ENCODE data around the gene LPAR1. TPM values are rescaled to one million over a fixed set of nuclear protein-coding genes. Genes with fewer than 3 reads are reported as not detected.

LPAR1 gene
- polyA plus RNA-seq, 1 experiment = 581 TPM

DNA sequence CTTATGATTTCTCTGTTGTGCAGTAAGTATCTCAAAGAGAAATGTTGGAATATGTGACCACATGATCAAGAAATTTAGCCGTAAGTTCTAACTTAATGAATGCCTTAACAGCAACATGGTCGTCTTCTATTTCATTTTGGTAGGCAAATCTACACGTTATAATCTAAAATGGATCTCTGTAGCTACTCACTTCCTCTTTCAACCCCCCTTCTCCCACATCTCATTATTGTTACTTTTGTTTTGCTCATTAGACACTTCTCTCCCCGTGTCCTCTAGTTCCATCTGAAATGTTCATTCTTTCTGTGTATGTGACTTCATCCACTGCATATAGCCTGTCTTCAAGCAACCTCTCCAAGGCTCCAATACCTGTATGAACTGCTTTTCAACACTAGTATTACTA, 27.1 kb upstream of the LPAR1 start:
- Histone ChIP-seq H3K9me3 (ENCODE audit: control insufficient read depth, insufficient read depth, low read length) (no peaks in the 10 kb centered on the region), H3K4me3 (ENCODE audit: low read depth, low read length) (no peak overlapping the region), H3K27ac (ENCODE audit: low read depth, low read length) (no peak overlapping the region), H3K27me3 (ENCODE audit: control insufficient read depth, insufficient read depth, low read length) (no peaks in the 10 kb centered on the region)
- TF ChIP-seq, protein P1, sequence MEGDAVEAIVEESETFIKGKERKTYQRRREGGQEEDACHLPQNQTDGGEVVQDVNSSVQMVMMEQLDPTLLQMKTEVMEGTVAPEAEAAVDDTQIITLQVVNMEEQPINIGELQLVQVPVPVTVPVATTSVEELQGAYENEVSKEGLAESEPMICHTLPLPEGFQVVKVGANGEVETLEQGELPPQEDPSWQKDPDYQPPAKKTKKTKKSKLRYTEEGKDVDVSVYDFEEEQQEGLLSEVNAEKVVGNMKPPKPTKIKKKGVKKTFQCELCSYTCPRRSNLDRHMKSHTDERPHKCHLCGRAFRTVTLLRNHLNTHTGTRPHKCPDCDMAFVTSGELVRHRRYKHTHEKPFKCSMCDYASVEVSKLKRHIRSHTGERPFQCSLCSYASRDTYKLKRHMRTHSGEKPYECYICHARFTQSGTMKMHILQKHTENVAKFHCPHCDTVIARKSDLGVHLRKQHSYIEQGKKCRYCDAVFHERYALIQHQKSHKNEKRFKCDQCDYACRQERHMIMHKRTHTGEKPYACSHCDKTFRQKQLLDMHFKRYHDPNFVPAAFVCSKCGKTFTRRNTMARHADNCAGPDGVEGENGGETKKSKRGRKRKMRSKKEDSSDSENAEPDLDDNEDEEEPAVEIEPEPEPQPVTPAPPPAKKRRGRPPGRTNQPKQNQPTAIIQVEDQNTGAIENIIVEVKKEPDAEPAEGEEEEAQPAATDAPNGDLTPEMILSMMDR (IDR thresholded peaks at IDR 0.05; ENCODE audit: low read depth, low read length) = no peak
- CTCF ChIA-PET = no interaction called here
- no peak for DNase-seq (ENCODE audit: low read depth, low spot score)
- POLR2A ChIA-PET = no interaction called here

DNA sequence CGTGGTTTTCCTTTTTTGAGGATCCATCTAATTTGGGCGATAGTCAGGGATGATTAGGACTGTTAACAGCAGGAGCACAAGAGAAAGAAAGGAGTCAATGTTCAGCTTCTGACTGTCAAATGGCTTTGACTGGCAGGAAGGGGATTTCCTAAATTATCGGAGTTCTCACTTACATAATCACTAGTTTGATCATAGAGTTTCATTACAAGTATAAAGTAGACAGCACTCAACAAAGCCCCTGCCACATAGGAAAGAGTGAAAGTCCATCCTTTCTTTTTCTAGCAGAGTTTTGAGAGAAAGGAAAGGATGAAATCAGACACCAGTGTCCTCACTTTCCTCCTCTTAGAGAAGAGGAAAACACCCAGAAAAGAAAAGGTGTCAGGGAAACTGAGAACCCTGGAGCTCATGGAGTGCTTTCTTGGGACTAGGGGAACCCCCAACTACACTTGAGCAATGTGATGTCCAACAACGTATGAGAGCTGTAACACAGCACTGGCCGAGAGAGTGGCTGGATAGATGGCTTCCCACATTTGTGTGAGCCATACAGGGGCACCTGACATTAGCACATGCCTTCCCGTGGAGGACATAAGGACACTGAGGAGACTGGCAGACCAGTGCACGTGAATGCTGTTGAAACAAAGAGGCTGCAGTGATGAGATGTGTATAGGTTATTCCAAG, 26.0 kb upstream of the LPAR1 start:
- no peak overlapping the region for H3K4me3 ChIP-seq (ENCODE audit: low read depth, low read length)
- H3K27me3 ChIP-seq (ENCODE audit: control insufficient read depth, insufficient read depth, low read length) = no peaks in the 10 kb centered on the region
- POLR2A ChIA-PET = no interaction called here
- H3K9me3 ChIP-seq (ENCODE audit: control insufficient read depth, insufficient read depth, low read length) = no peaks in the 10 kb centered on the region
- TF ChIP-seq, protein P1 (IDR thresholded peaks at IDR 0.05; ENCODE audit: low read depth, low read length) = no peak
- DNase-seq (ENCODE audit: low read depth, low spot score) = no peak
- CTCF ChIA-PET = no interaction called here
- no peak overlapping the region for H3K27ac ChIP-seq (ENCODE audit: low read depth, low read length)

DNA sequence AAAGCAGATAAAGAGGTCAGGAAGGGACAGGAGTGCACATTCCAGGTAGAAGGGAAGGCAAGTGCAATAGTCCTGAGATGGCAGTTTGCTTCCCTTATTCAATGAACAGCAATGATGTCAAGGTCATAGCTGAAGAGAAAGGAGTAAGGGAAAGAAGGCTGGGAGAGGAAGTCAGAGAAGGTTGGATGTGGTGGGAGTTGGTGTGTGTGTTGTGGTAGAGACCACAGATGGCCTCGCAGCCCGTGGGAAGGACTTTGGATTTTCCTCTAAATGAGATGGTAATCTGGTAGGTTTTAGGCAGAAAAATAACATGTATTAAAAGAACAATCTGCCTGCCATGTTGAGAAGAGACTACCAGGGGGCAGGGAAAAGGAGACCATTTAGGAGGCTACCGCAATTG, 25.1 kb upstream of the LPAR1 start:
- ChIA-PET POLR2A (no interaction called here), CTCF (no interaction called here)
- H3K4me3 ChIP-seq (ENCODE audit: low read depth, low read length) = no peak overlapping the region
- no peak for DNase-seq (ENCODE audit: low read depth, low spot score)
- H3K27me3 ChIP-seq (ENCODE audit: control insufficient read depth, insufficient read depth, low read length) = no peaks in the 10 kb centered on the region
- H3K27ac ChIP-seq (ENCODE audit: low read depth, low read length) = no peak overlapping the region
- TF ChIP-seq, protein P1 (IDR thresholded peaks at IDR 0.05; ENCODE audit: low read depth, low read length) = no peak
- H3K9me3 ChIP-seq (ENCODE audit: control insufficient read depth, insufficient read depth, low read length) = no peaks in the 10 kb centered on the region

DNA sequence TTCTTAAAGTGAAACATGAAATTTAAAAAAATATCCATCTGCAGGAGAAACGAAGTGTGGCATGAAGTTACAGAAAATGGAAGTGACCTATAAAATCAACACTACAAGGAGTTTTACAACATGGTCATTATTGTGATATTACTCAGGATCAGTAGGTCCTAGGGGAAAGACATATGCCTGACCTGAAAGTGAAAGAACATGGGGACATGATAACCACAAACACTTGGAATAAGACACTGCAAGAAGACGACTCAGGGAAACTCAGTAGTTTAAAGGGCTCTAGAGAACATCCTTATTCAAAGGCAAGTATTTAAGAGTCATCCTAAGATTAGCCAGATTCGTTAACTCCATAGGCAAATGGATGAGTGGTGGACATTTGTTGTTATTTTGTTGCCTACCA, 19.9 kb upstream of the LPAR1 start:
- CTCF ChIA-PET = no interaction called here
- TF ChIP-seq, protein P1 (IDR thresholded peaks at IDR 0.05; ENCODE audit: low read depth, low read length) = no peak
- no peaks in the 10 kb centered on the region for H3K27me3 ChIP-seq (ENCODE audit: control insufficient read depth, insufficient read depth, low read length)
- no peak overlapping the region for H3K4me3 ChIP-seq (ENCODE audit: low read depth, low read length)
- DNase-seq (ENCODE audit: low read depth, low spot score) = no peak
- POLR2A ChIA-PET = no interaction called here
- no peaks in the 10 kb centered on the region for H3K9me3 ChIP-seq (ENCODE audit: control insufficient read depth, insufficient read depth, low read length)
- no peak overlapping the region for H3K27ac ChIP-seq (ENCODE audit: low read depth, low read length)

DNA sequence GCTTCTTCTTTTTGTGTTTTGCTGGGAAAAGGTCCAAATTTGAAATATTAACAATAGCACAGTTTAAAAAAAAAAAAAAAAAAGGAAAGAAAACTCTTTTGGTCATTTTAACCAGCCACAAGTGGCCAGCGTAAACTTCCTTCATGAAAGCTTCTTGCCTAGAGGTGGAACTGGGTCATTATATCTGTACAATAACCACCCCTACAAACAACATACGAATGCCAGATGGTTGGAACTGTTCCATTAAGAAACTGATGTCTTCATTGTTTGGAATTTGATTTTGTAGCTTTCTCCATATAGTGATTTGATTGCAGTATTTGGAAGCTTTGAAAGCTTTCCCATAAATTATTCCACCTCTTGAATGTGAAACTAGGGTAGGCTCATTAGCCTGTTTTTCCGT, 18.3 kb upstream of the LPAR1 start:
- H3K27me3 ChIP-seq (ENCODE audit: control insufficient read depth, insufficient read depth, low read length) = no peaks in the 10 kb centered on the region
- H3K27ac ChIP-seq (ENCODE audit: low read depth, low read length) = no peak overlapping the region
- no peaks in the 10 kb centered on the region for H3K9me3 ChIP-seq (ENCODE audit: control insufficient read depth, insufficient read depth, low read length)
- DNase-seq (ENCODE audit: low read depth, low spot score) = no peak
- TF ChIP-seq, protein P1 (IDR thresholded peaks at IDR 0.05; ENCODE audit: low read depth, low read length) = no peak
- POLR2A ChIA-PET = no interaction called here
- no peak overlapping the region for H3K4me3 ChIP-seq (ENCODE audit: low read depth, low read length)
- CTCF ChIA-PET = interaction anchor here (0.6 to 1.3 kb wide), 2 partner anchors 21 to 326 kb away, joined by 3 to 6 read pairs; no protein-coding TSS in a partner anchor

Measured in AG04450 (cell line).